H1 (cell line): ENCODE data around the gene RGS11.

Experiments used
- EZH2 ChIP-seq: fragments of 200-600 bp; sonication (generic); IDR thresholded peaks from 2 replicates; pipeline ENCODE4 v1.7.1; 2012; ENCODE audit warnings: low read depth, mild to moderate bottlenecking, moderate library complexity, low read length, inconsistent platforms; ENCODE audit not compliant: severe bottlenecking
- PHF8 ChIP-seq: fragments of 200-600 bp; sonication (generic); conservative IDR thresholded peaks from 2 replicates; pipeline ENCODE4 v1.7.1; 2012; ENCODE audit warnings: low read depth, mild to moderate bottlenecking, inconsistent platforms, low read length, moderate library complexity
- POLR2A ChIP-seq, 2 experiments: IDR thresholded peaks; 1 replicate in 1 of 2; 2 replicates in 1 of 2; pipeline ENCODE4 v1.6.1; 2011; ENCODE audit warnings: low read depth in 2 of 2, low read length in 2 of 2, mild to moderate bottlenecking in 2 of 2; ENCODE audit errors: control extremely low read depth in 1 of 2
- RFX5 ChIP-seq: IDR thresholded peaks from 2 replicates; pipeline ENCODE4 v1.6.1; 2011; ENCODE audit warnings: low read depth, low read length, improper control_type of control experiment, borderline replicate concordance
- TF ChIP-seq, protein P1 (sequence below), 3 experiments: IDR thresholded peaks; 1 replicate in 2 of 3; 2 replicates in 1 of 3; pipeline versions ENCODE4 v1.5.1 to v1.6.1; 2011; ENCODE audit warnings: low read length in 3 of 3, mild to moderate bottlenecking in 3 of 3, inconsistent platforms in 2 of 3, low read depth in 1 of 3, moderate library complexity in 1 of 3; ENCODE audit not compliant: insufficient read depth in 1 of 3; ENCODE audit errors: control extremely low read depth in 1 of 3
- TF ChIP-seq, protein P2 (sequence below): IDR thresholded peaks from 2 replicates; pipeline ENCODE4 v1.6.1; 2011; ENCODE audit warnings: low read length, improper control_type of control experiment

DNA sequence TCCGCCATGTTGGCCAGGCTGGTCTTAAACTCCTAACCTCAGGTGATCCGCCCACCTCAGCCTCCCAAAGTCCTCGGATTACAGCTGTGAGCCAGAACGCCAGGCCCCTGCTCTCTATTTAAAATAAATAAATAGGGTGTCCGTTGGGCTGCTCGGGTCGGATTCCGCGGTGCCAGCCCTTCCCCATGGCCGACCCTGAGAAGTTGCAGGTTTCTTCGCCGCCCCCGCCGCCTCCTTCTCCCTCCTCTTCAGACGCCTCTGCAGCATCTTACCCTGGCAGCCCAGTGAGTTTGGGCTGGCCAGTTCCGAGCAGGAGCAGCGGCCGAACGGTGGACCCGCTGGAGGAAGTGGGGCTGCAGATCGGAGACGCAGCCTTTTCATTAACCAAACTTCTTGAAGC is 44.8 kb downstream of the RGS11 start:
- TF ChIP-seq, protein P1, sequence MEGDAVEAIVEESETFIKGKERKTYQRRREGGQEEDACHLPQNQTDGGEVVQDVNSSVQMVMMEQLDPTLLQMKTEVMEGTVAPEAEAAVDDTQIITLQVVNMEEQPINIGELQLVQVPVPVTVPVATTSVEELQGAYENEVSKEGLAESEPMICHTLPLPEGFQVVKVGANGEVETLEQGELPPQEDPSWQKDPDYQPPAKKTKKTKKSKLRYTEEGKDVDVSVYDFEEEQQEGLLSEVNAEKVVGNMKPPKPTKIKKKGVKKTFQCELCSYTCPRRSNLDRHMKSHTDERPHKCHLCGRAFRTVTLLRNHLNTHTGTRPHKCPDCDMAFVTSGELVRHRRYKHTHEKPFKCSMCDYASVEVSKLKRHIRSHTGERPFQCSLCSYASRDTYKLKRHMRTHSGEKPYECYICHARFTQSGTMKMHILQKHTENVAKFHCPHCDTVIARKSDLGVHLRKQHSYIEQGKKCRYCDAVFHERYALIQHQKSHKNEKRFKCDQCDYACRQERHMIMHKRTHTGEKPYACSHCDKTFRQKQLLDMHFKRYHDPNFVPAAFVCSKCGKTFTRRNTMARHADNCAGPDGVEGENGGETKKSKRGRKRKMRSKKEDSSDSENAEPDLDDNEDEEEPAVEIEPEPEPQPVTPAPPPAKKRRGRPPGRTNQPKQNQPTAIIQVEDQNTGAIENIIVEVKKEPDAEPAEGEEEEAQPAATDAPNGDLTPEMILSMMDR (IDR thresholded peaks at IDR 0.05; ENCODE audit: control extremely low read depth in 1 of 3, insufficient read depth in 1 of 3, low read depth in 1 of 3, low read length in 3 of 3) = no peak
- no peak for TF ChIP-seq POLR2A (IDR thresholded peaks at IDR 0.05; ENCODE audit: control extremely low read depth in 1 of 2, low read depth in 2 of 2, low read length in 2 of 2)
- TF ChIP-seq, protein P2, sequence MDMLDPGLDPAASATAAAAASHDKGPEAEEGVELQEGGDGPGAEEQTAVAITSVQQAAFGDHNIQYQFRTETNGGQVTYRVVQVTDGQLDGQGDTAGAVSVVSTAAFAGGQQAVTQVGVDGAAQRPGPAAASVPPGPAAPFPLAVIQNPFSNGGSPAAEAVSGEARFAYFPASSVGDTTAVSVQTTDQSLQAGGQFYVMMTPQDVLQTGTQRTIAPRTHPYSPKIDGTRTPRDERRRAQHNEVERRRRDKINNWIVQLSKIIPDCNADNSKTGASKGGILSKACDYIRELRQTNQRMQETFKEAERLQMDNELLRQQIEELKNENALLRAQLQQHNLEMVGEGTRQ = no peak
- no peak for TF ChIP-seq EZH2
- no peak for TF ChIP-seq RFX5
- no peak for TF ChIP-seq PHF8
